GM18507 (cell line): ENCODE results near the gene CLIC5.

Experiments used
- DNase-seq: peaks from one replicate; pipeline ENCODE4 v3.0.0; 2011; ENCODE audit warnings: low read depth; ENCODE audit not compliant: insufficient read length; ENCODE audit errors: extremely low spot score
- FAIRE-seq: peaks from 2 replicates; lab custom pipeline; 2011; peaks lifted over from hg19 to GRCh38; lab: Jason Lieb, UNC

Gene CLIC5

DNA sequence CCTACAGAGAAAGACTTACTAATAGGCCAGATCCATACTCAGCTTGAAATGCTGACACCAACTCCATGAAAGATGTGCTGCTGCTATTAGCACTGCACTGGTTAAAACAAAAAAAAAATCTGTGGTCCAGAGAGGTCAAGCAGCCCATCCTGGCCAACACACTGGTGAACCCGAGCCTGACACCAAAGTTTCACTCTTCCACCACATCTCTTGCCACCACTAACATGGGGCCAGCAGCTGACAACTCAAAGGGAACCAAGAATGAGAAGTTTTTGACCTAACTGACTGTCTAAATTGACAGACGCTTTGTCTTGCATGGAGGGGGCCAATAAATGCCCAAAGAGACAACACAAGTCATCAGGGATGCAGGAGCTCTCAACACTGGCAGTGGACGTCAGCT, 5.4 kb downstream of the CLIC5 start:
- DNase-seq (no peak), FAIRE-seq (no peak)

DNA sequence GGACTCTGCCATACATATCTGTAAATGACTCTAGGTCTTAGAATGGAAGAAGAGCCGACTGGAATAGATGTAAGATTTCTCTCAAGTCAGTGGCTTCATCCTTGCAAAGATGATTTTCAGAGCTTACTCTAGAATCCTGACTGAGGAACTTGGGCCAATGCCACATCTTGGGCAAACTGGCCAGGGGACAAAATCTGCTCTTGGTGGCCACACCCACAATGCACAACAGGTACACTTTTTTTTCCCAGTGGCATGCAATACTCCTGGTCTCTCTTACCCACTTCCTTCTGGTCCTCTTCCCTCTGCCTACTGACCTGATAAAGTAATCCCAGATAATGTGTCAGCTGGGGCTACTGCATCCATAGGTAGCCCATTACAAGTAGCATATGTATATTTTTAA, 13.4 kb downstream of the CLIC5 start:
- DNase-seq = no peak
- FAIRE-seq = no peak

DNA sequence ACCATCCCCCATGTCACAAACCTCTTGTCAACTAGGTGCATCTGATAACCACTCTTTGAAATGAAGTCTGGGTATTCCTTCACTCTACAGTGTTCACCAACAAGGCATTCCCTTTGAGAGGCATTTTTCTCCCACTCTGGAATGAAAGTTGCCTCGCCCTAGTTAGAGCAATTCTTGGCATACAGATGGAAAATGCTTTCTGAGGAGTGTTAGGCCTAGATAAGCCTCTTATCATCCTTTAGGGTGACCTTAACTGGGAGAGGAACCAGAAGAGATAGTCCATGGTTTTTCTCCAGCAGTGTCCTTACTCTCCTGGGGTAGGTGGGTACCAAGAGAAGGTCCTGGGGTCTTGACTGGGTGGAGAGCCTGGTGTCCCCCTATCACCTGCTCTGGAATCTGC, 14.8 kb downstream of the CLIC5 start:
- DNase-seq = no peak
- no peak for FAIRE-seq

DNA sequence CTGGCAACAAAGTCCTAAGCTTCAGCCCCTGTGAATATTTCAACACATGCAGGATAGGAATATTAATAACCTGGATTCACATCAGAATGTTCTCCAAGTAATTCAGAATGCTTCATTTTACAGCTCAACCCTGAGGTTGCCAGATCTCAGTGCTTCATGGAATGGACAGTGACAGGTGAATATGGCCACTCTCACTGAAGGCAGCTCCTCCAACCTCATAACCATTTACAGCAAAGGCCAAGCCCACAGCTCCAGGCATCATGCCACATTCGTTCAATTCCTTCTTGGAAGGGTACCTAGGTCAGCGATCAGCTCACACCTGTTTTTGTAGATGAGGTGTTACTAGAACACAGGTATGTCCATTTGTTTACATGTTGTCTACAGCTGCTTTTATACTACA, 17.1 kb downstream of the CLIC5 start:
- FAIRE-seq (no peak), DNase-seq (no peak)

DNA sequence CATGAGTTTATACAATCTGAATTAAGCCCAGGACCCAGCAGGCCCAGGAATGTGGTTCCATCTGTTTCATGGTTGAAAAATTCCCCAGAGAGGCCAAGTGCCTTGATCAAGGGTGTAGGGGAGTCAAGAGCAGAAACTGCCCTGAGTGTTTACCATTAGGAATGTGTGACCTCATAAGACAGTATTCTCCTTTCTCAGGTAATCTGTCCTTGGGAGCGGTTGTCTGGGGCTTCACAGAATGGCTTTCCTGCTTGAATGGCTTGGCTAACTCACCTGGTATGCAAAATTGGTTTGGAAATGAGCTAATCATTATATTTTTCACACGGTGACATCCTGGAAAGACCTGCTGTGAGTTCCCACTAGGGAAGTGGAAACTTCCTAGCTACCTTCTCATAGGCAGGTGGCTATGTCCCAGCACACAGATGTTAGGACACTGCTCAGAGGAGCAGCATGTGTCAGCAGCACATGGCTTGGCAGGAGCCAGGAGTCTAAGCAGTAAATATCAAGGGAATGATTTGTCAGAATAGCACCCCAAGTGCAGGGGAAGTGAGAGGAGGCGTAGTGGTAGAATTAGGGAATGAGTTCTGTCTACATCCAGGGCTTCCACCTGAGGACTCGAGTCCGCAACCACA, 17.7 kb downstream of the CLIC5 start:
- DNase-seq (no peak), FAIRE-seq (no peak)

DNA sequence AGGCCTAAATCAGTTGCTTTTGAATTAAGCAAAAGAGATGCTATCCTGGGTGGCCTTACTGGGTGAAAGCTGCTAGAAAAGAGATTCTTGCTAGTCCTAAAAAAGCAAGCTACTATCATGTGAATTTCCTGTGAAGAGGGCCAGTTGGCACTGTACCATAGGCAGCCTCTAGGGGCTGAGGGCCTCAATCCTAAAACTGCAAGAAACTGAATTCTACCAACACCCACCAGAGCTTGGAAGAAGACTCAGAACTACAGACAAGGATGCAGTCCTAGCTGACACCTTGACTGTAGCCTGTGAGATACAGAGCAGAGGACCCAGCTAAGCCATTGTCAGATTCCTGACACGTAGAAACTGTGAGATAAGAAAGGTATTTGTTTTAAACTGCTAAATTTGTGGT, 24.5 kb downstream of the CLIC5 start:
- no peak for DNase-seq
- FAIRE-seq = no peak

DNA sequence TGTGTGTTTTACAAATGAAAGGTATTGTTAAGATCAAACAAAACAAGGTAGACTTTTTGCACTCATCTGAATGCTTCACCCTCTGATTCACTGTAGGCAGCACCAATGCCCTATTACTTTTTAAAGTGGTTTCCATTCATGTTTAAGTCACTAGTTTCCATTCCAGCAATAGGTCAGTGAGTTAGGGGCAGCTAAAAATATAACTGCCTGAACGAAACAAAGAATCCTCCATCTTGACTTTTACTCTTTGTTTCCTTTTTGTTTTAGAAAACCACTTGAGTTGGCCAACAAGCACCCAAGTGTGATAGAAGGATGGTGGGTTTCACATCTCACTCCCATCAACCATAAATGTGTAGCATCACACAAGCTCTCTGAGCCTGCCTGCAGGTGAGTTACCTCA, 25.5 kb downstream of the CLIC5 start:
- DNase-seq (no peak), FAIRE-seq (no peak)

DNA sequence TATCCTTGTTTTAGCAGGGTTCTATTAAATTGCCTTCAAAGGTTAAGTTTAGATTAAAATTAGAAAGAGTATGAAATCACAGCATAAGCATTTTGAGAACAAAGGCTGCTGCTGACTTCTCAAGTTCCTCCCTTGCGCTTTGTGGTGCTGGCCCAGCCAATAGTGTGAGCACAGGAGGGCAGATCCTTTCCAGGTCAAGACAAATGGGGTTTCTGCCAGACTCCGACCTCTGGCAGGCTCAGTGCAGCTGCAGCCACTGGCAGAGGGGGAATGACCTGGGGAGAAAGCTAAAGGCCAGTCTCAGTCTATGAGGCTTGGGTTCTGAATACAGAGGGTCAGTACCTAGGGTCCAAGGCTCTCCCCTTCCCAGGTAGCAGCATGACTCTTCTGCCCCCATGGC, 27.0 kb downstream of the CLIC5 start:
- FAIRE-seq (no peak), DNase-seq (no peak)

DNA sequence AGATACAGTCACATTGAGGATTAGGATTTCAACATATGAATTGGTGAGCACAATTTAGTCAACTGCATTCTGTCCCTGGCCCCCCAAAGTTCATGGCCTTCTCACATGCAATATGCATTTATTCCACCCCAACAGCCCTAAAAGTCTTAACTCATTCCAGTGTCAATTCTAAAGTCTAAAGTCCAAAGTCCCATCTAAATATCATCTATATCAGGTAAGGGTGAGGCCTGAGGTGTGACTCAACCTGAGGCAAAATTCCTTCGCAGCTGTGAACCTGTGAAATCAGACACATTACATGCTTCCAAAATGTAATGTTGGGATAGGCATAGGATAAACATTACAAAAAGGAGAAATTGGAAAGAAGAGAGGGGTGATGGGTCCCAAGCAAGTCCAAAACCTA, 27.8 kb downstream of the CLIC5 start:
- no peak for DNase-seq
- FAIRE-seq = no peak

DNA sequence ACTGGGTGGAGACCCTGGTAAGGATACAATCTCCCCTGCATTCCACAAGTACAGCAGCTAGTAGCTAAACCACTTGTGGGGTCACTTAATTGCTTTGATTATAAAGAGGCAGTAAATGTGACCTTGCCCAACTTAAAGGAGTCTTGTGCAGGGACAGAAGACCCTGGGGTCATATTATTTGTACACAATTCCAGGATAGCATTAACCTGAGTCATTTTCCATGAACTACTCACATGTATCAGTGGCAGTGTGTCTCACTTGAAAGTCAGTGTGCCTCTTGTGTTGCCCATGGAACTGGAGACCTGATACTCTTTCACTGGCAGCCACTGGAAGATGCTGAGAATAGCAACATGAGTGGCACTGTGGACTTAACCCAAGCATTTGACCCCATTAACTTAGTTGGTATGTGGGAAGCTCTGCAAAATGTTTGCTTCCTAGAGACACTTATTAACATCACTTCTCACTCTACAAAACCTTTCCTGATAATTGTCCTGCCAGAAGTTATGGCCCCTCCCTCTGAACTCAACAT, 28.9 kb downstream of the CLIC5 start:
- FAIRE-seq = no peak
- no peak for DNase-seq

DNA sequence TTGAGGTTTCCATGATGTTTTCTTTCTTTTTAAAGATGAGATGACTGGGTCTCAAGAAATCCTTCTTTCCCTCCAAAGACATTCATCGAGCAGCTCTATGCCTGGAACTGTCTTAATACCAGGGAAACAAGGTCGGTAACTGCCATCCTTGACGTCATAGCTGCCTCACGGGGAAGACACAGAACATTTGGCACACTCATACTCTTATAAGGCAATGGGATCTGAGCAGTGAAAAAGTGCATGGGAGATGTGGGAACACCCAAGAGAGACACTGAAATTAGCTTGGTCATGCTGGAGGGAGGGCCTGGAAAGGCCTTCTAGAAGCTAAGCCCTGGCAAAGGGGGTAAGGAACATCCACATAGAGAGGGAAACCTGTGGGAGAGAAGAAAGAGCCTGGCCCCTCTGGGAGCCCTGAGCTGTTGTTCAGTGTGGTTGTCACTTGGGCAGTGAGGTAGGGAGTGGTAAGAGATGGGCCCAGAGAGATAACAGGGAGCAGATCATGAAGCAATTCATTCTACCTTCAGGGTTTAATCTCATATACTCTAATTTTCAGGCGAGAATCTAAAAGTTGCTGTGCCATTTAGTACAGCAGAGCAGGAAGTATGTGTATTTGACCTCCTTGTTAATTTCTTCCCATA, 30.8 kb downstream of the CLIC5 start:
- FAIRE-seq = no peak

DNA sequence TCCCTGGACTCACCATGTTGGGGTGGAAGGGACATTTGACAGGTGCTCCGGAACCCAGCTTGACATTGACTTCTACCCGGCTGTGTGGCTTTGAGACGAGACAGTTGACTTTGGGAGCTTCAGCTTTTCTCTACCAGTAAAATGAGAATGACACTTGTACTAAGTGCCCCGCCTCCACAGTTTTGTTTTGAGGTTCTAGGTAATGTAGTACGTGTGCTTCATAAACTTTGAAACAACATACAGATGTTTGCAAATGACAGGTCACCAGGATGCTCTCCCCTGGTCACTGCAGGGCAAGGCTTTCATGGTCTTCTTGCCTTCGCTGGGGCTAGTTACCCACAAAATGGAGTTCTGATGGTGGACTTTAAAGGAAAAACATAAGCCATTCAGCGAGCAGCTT, 31.3 kb downstream of the CLIC5 start:
- DNase-seq = no peak
- FAIRE-seq = no peak

More for the DNA sequence above, 30.8 kb downstream of the CLIC5 start:
- no peak for DNase-seq

DNA sequence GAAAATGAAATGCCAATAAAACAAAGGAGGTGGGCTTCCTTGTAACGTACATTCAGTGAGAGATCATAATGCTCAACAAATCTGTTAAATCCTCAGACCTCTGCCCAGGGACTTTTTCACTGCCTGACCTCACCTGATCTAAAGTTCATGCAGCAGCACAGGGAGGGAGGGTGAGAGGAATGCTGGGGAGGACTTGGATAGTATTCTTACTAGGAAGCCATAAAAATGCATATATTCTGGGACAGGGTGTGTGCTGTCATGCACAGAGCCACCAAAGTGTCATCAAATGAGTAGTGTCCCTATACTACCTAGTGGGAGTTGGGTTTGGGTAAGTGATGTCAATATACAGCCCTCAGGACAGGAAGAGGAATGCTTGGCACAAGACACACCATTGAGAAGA, 32.6 kb downstream of the CLIC5 start:
- no peak for DNase-seq
- FAIRE-seq = no peak

DNA sequence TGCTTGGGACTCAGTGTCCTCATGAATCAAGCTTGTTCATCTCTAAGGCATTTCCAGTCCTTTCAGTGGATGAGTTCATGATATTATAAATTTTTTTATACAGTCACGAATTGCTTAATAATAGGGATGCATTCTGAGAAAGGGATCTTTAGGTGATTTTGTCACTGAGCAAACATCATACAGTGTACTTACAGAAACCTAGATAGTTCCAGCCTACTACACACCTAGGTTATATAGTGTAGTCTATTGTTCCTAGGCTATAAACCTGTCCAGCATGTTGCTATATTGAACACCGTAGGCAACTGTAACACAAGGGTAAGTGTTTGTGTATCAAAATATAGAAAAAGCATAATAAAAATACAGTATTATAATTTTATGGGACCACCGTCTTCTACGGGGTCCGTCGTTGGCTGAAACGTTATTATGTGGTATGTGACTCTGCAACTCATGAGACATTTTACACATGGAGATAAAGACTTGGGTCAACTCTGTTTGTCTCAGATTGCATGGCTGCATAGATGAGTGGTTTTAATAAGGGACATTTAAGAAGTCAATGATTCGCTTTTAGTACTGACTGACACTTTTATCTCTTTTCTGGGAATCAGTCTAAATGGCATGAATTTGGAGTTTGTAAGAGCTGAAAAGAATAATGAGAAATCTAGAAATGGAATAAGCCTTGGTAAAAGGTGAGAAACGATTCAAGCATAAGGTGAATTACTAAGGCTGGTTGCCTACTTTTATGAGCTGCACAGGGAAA, 33.2 kb downstream of the CLIC5 start:
- FAIRE-seq = no peak
- DNase-seq = no peak

DNA sequence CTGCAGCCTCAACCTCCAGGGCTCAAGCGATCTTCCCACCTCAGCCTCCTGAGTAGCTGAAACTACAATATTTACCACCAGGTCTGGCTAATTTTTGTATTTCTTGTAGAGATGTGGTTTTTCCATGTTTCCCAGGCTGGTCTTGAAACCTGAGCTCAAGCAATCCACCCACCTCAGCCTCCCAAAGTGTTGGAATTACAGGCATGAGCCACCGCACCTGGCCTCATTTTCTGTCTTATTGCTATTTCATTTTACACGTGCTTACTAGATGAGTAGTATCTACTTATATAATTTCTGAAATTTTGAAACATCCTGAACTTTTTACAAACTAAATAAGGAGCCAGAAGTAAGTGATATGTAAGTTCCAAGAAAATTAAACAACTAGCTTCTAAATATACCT, 34.6 kb downstream of the CLIC5 start:
- no peak for FAIRE-seq
- no peak for DNase-seq

DNA sequence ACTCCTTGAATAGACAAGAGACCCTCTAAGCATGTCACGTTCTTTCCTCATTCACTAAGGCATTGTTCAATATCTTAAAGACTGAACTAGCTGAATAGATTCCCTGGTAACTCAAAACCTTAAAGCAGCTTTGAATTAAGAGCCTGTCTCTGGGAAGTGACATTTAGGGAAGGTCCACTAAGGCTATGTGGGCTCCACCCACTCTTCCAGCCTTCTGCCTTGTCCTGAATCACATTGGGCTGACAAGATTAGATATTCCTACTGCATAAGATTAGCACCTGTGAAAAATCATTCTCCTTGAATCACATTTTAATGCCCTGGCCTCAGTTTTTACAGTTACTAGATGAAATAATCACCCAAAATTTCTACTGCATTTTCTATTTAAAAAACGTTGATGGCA, 36.3 kb downstream of the CLIC5 start:
- DNase-seq (no peak), FAIRE-seq (no peak)

DNA sequence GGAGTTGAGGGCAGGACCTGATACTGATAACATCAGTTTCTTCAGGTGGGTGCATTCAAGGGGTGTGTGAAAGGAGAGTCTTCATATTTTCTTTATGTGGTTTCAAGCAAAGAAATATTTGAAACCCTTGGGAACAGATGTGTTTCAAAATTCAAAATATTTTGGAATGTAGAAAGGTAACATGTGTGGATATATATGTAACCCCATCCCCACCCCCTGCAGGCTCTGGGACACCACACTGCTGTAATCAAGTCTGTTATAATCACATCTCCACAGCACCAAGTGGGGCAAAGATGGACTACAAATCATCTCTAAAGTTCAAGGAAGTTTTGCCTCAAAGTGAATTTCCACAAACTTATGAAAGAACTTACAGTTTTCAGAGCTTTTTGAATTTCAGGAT, 41.1 kb downstream of the CLIC5 start:
- FAIRE-seq = no peak

DNA sequence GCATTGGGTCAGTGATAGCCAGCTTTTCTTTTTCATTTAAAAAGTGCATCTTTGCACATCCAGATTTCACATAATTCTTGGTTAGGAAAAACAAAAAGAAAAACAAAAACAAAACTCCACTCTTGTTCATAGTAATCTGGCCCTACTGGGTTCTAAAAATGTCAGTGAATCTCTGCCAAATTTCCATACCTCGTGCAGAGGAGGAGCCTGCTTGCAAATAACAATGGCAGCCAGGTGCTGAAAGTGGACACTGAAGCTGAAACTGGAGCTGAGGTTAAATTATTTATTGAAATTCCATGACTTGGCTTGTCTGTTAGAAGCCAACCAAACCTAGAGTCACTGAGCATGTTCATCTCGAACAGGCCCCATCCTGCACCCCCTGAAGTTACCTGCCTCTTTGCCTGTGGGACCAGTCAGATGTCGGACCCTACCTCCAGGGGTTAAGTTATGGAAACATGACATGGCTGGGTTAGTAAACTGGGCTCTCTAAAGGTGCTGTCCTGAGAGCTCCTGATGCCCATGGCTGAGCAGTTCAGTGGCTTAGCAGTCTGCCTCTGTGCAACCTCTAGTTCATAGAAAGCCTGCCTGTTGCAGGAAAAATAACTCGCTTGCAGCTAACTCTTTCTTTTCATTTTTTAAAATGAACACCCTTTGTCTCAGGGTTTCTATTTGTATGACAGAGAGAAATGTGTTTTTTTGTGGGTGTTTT, 42.7 kb downstream of the CLIC5 start:
- FAIRE-seq (no peak), DNase-seq (no peak)

More for the DNA sequence above, 41.1 kb downstream of the CLIC5 start:
- DNase-seq = no peak

DNA sequence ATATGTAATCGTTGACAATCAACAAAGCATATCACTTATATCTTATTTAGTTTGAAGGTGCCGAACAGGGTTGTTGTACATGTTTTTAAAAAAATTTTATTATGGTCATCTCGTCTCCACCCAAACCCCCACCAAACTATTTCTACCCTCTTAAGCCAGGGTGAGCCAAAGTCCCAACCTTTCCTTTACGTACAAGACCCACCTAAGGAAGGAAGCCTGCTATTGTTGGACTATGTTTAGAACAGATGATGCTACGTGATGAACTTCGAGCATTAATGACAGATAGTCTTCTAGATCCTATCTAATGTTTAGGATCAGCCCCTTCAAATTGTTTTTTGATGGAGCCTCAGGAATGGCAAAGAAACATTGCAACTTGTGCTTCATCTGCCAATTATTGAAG, 44.4 kb downstream of the CLIC5 start:
- no peak for FAIRE-seq

DNA sequence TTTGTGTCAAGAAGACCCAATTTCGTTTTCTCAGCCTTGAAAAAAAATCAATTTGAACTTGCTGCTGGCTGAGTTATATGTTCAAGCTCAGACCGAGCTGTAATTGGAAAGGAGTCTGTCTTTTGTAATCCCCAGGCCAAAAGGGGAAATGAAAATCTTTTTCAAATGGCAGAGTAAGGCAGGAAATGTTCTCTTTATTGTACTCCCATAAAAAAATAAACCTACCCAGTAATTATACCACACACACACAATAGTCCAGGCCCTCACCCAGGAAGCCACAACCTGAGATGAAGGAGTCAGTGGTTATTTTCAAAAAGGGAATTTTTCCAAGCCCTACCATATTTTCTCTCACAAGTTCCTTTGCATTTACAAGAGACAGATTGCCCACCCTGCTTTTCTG, 45.3 kb downstream of the CLIC5 start:
- DNase-seq (no peak), FAIRE-seq (no peak)

More for the DNA sequence above, 44.4 kb downstream of the CLIC5 start:
- no peak for DNase-seq
